Measurements from ENCODE around the gene POLR2H.
A peak's percentile ranks its signal among the peaks of the same experiment; 100 is the strongest.

Gene POLR2H

DNA sequence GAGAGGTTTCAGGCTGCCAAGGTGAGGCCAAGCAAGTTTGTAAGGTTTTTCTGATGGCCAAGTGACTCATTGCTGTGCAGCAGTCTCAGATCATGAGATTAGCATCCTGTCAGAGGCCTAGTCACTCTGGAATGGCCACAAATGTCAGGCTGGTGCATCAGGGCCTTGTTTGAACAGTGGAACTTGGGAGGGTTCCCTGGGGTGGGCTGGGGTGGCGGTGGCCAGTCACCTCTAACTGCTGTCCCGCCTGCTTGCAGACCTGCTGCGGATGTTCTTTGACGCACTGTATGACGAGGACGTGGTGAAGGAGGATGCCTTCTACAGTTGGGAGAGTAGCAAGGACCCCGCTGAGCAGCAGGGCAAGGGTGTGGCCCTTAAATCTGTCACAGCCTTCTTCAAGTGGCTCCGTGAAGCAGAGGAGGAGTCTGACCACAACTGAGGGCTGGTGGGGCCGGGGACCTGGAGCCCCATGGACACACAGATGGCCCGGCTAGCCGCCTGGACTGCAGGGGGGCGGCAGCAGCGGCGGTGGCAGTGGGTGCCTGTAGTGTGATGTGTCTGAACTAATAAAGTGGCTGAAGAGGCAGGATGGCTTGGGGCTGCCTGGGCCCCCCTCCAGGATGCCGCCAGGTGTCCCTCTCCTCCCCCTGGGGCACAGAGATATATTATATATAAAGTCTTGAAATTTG, 26.9 kb upstream of the POLR2H start:
- peak; percentile 73 for DNase-seq (ENCODE audit: low read depth, low spot score)
- H3K4me3 ChIP-seq (ENCODE audit: low read depth, low read length), result no peak overlapping the region
- TF ChIP-seq, protein P1, sequence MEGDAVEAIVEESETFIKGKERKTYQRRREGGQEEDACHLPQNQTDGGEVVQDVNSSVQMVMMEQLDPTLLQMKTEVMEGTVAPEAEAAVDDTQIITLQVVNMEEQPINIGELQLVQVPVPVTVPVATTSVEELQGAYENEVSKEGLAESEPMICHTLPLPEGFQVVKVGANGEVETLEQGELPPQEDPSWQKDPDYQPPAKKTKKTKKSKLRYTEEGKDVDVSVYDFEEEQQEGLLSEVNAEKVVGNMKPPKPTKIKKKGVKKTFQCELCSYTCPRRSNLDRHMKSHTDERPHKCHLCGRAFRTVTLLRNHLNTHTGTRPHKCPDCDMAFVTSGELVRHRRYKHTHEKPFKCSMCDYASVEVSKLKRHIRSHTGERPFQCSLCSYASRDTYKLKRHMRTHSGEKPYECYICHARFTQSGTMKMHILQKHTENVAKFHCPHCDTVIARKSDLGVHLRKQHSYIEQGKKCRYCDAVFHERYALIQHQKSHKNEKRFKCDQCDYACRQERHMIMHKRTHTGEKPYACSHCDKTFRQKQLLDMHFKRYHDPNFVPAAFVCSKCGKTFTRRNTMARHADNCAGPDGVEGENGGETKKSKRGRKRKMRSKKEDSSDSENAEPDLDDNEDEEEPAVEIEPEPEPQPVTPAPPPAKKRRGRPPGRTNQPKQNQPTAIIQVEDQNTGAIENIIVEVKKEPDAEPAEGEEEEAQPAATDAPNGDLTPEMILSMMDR (IDR thresholded peaks at IDR 0.05; ENCODE audit: low read depth, low read length), result no peak
- in situ Hi-C loops (cut with HindIII; ENCODE audit: low sequenced_read_pairs), result no loop called here

DNA sequence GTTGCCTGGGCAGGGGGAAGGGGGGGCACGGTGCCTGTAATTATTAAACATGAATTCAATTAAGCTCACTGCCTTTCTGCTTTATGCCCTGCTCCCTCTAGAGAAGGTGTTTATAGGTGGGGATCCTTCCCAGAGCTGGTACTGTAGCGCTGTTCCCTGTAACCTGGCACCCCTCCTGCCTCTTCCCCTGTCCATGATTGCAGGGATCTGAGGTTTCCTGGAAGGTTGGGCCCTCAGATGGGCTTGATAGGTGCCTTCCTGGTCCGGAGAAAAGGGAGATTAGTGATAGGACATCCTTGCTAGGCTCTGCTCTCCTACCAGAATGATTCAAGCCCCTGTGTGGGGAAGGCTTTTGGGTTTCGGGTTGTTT, 26.2 kb upstream of the POLR2H start:
- no peak overlapping the region for H3K4me3 ChIP-seq (ENCODE audit: low read depth, low read length)
- in situ Hi-C loops (cut with HindIII; ENCODE audit: low sequenced_read_pairs), result no loop called here
- DNase-seq (ENCODE audit: low read depth, low spot score), result no peak
- TF ChIP-seq, protein P1 (IDR thresholded peaks at IDR 0.05; ENCODE audit: low read depth, low read length), result no peak

DNA sequence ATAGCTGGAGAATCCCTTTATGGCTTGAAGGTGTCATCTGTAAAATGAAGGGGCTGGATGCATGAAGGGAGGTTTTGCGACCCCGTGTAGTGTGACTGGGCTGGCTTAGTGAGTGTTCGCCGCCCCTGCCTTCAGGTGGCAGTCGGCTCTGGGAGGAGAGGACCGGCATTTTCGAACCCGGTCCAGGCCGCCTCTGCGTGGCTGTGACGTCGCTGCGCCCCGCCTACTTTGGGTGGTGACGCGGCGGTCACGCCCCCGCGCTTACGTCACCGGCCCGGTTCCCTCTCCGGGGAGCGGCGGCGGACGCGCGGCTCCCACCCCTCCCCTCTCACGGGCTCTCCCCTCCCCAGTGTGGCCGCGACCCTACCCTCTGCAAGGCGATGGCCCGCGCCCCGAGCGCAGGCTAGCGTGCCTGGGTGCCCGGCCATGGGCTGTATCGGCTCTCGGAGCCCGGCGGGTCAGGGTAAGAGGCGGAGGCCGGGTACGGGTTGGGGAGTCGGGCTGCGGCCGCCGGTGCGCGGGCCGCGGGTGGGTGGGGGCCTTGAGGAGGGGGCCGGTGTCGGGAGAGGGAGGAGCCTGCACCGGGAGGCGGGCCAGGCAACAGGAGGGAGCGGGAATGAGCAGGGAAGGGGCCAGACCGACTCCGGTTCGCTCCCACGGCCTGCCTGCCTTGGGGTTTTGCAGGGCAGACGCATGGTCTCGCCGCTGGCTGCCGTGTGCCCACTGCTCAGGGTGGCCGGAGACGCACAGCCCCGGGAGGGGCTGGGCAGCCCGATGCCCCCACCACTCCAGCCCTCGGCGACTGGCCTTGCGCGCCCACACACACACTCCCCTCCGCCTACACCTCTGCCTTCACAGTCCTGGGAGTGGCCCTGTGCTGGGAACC, 25.6 kb upstream of the POLR2H start:
- in situ Hi-C loops (cut with HindIII; ENCODE audit: low sequenced_read_pairs), result no loop called here
- H3K4me3 ChIP-seq (ENCODE audit: low read depth, low read length), result peak overlapping the region; percentile 56
- TF ChIP-seq, protein P1 (IDR thresholded peaks at IDR 0.05; ENCODE audit: low read depth, low read length), result no peak
- DNase-seq (ENCODE audit: low read depth, low spot score), result peak; percentile 79

DNA sequence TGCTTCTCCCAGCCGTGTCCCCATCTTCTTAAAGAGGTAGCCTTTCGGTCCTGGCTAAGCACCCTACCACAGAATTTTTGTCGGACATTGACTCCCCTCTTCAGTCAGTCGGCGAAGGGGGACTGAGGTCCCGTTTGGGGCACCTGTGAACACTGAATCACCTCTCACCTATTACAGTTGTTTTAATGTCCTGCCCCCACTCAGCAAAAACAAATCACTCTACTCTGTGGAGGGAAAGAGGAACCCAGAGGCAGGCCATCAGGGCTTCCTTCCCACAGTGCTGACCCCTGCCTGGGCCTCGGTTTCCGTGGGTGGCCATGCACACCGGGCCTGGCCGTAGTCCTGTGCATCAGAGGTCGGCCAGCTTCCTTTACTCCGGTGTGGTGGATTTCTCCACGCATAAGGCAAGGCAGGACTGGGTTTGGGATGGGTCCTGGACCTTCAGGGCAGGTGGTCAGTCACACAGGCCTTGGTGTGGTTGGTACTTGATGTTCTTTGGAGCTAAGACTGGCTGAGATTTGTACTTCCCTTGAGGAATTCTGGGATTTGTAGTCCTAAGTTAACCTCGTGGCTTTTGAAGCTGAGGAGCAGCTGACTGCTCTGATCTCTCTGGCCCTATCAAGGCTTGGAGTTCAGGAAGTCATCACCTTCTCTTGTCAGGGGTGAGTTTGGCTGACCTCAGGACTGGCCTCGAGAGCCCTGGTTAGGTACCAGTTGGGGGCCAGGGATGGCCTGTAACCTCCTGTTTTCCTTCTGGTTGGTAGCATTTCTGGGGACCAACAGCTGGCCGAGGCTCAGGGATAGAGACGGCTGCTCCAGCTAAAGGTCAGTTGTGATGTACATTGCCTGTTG, 24.7 kb upstream of the POLR2H start:
- DNase-seq (ENCODE audit: low read depth, low spot score), result peak; percentile 69
- in situ Hi-C loops (cut with HindIII; ENCODE audit: low sequenced_read_pairs), result no loop called here
- H3K4me3 ChIP-seq (ENCODE audit: low read depth, low read length), result peak overlapping the region; percentile 56
- TF ChIP-seq, protein P1 (IDR thresholded peaks at IDR 0.05; ENCODE audit: low read depth, low read length), result no peak

DNA sequence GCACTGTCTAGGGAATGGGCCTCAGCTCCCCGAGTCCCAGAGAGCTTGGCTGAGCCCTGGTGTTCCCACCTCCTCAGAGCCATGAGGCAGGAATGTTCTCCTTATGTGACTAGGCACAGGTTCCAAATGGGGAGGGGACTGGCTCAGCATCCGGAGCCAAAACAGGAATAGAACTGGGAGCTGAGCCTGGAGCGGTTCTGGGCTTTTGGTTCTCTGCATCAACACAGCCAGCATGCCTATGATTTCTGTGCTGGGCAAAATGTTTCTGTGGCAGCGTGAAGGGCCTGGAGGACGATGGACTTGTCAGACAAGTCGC, 24.2 kb upstream of the POLR2H start, which contains the start of gene FAM131A:
FAM131A (plus strand) TSS at position 202 of the 316 bp plus-strand sequence; CDS start at position 233, 31 bp downstream.
- no peak for DNase-seq (ENCODE audit: low read depth, low spot score)
- TF ChIP-seq, protein P1 (IDR thresholded peaks at IDR 0.05; ENCODE audit: low read depth, low read length), result no peak
- in situ Hi-C loops (cut with HindIII; ENCODE audit: low sequenced_read_pairs), result no loop called here

DNA sequence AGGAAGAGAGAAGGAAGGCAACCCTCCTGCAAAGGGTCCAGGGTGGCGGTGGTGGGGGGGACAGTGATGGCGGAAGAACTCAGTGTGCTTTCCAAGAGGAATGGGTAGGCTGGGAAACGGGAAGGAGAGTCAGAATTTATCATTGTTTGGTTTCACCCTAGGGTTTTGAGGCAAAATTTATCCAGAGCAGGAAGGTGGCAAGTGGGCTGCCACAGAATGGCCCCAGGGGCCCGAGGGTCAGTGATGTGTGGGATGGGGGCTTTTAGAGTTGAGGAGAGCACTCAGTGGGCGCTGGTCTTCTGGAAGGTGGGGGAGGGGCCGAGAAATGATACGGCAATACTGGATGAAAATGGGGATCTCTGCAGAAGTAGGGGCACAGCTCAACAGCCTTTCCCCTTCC, 23.5 kb upstream of the POLR2H start:
- in situ Hi-C loops (cut with HindIII; ENCODE audit: low sequenced_read_pairs), result no loop called here
- TF ChIP-seq, protein P1 (IDR thresholded peaks at IDR 0.05; ENCODE audit: low read depth, low read length), result no peak
- no peak overlapping the region for H3K4me3 ChIP-seq (ENCODE audit: low read depth, low read length)
- no peak for DNase-seq (ENCODE audit: low read depth, low spot score)

More for the DNA sequence above, 24.2 kb upstream of the POLR2H start, which contains the start of gene FAM131A:
- H3K4me3 ChIP-seq (ENCODE audit: low read depth, low read length), result peak within 1 kb of the TSS; percentile 56
